ENCODE data around the gene WSB1.

- TF ChIP-seq CTCF (conservative IDR thresholded peaks at IDR 0.05), result peak; percentile 70
- no peak for TF ChIP-seq EZH2 (IDR thresholded peaks at IDR 0.05; ENCODE audit: low read depth)
These were observed 59.6 kb downstream of the WSB1 start for GRCh38 chr17:27353461-27354050.

Measured in PC-9 (cell line).